ENCODE results near the gene ACOT2. TPM values are rescaled to one million over a fixed set of nuclear protein-coding genes. Genes with fewer than 3 reads are reported as not detected.

ACOT2 gene
- total RNA-seq, 1 donor from 2014 or later = 40.2 TPM

DNA sequence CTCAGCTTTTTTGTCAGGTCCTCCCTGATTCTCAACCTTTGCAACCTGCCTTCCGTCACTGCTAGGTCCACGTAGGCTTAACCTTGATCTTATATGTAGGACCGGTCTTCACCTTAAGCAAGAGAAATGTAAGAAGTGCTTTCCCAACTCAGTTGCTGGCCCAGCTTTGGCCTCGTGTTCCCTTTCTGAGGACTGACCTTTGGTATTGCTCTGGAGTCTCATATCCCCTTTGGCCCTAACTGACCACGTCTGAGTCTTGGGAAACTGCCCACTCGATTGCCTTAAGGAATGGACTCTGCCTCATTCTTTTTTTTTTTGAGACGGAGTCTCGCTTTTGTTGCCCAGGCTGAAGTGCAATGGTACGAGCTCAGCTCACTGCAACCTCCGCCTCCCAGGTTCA, 51.3 kb downstream of the ACOT2 start:
- intact Hi-C loops (cut with DNase I) = no loop called here
- DNase-seq (no peak), ATAC-seq (peak; percentile 76)
- Histone ChIP-seq H3K27ac (no peak overlapping the region), H3K4me3 (no peak overlapping the region), H3K27me3 (no peaks in the 10 kb centered on the region), H3K9me3 (no peaks in the 10 kb centered on the region), H3K4me1 (no peaks in the 10 kb centered on the region), H3K36me3 (no peaks in the 10 kb centered on the region)
- TF ChIP-seq, protein P1, sequence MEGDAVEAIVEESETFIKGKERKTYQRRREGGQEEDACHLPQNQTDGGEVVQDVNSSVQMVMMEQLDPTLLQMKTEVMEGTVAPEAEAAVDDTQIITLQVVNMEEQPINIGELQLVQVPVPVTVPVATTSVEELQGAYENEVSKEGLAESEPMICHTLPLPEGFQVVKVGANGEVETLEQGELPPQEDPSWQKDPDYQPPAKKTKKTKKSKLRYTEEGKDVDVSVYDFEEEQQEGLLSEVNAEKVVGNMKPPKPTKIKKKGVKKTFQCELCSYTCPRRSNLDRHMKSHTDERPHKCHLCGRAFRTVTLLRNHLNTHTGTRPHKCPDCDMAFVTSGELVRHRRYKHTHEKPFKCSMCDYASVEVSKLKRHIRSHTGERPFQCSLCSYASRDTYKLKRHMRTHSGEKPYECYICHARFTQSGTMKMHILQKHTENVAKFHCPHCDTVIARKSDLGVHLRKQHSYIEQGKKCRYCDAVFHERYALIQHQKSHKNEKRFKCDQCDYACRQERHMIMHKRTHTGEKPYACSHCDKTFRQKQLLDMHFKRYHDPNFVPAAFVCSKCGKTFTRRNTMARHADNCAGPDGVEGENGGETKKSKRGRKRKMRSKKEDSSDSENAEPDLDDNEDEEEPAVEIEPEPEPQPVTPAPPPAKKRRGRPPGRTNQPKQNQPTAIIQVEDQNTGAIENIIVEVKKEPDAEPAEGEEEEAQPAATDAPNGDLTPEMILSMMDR (IDR thresholded peaks at IDR 0.05) = no peak

DNA sequence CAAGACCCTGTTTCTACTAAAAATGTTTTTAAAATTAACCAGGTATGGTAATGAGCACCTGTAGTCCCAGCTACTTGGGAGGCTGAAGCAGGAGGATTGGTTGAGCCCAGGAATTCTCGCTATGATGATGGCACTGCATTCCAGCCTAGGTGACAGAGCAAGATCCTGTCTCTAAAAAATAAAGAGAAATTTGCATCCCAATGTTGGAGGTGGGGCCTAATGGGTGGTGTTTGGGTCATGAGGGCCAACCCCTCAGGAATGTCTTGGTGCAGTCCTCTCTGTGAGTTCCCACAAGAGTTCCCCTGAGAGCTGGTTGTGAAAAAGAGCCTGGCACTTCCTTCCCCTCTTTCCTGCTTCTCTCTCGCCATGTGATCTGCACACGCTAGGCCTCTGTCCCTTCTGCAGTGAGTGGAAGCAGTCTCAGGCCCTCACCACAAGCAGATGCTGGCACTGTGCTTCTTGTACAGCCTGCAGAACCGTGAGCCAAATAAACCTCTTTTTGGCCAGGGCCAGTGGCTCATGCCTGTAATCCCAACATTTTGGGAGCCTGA, 54.6 kb downstream of the ACOT2 start:
- DNase-seq = no peak

More for the DNA sequence above, 54.6 kb downstream of the ACOT2 start:
- Histone ChIP-seq H3K36me3 (no peaks in the 10 kb centered on the region), H3K4me3 (no peak overlapping the region), H3K27me3 (no peaks in the 10 kb centered on the region), H3K27ac (no peak overlapping the region), H3K9me3 (no peaks in the 10 kb centered on the region), H3K4me1 (no peaks in the 10 kb centered on the region)
- ATAC-seq = peak; percentile 58
- intact Hi-C loops (cut with DNase I) = no loop called here
- TF ChIP-seq, protein P1 (IDR thresholded peaks at IDR 0.05) = no peak

Other genes with a start within 250 kb of the ACOT2 start
- 139 TPM for gene NUMB, start 110.7 kb upstream of the ACOT2 start, total RNA-seq
- gene RIOX1, start 78.3 kb upstream of the ACOT2 start, total RNA-seq = 11.3 TPM
- 16.4 TPM for gene ACOT1, start 32.1 kb upstream of the ACOT2 start, total RNA-seq
- 1.6 TPM for gene HEATR4, start 10.3 kb upstream of the ACOT2 start, total RNA-seq
- 4.5 TPM for gene ACOT4, start 22.7 kb downstream of the ACOT2 start, total RNA-seq
- not detected for gene ACOT6, start 43.3 kb downstream of the ACOT2 start, total RNA-seq
- 16.6 TPM for gene DNAL1, start 75.8 kb downstream of the ACOT2 start, total RNA-seq
- 22.0 TPM for gene PNMA1, start 145.2 kb downstream of the ACOT2 start, total RNA-seq

All from upper lobe of right lung (tissue), 1 donor.